ENCODE measurements around the gene GDE1.

Gene GDE1

DNA sequence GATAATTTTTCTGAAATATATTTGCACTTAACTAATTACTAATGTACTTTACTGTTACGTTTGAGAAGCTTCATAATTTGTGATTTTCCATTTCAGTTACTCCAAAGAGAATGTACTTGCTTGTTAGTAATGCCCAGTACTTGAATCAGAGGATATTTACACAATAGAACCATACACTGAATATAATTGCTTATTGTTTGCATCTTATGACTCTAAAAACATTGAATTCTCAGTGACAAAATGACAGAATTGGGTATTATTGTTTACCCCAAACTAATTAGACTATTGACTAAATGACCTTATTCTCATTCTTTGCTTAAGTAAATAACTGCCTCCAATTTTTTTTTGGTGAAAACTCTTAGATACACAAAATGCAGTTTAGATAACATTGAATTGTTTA, 10.7 kb upstream of the GDE1 start:
- DNase-seq, result no peak
- ATAC-seq, result no peak
- no peak overlapping the region for H3K4me3 Mint-ChIP-seq
- no peak overlapping the region for H3K27ac Mint-ChIP-seq
- H3K27me3 Mint-ChIP-seq, result no peaks in the 10 kb centered on the region
- no peaks in the 10 kb centered on the region for H3K9me3 Mint-ChIP-seq
- no peaks in the 10 kb centered on the region for H3K4me1 Mint-ChIP-seq

DNA sequence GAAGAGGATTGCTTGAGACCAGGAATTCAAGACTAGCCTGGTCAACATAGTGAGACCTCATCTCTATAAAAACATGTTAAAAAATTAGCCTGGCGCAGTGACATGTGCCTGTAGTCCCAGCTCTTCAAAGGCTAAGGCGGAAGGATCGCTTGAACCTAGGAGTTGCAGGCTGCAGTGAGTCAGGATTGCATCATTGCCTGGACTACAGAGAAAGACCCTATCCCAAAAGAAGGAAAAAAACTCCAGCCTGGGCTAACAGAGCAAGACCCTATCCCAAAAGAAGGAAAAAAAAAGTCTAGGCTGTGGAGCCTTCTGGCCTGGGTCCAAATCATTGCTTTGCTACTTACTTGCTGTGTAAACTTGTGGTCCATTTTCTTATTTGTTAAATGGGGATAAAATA, 6.8 kb upstream of the GDE1 start:
- Mint-ChIP-seq H3K27me3 (no peaks in the 10 kb centered on the region), H3K4me1 (peaks cover 18% of the 10 kb centered on the region), H3K9me3 (no peaks in the 10 kb centered on the region), H3K27ac (no peak overlapping the region), H3K4me3 (no peak overlapping the region)
- ATAC-seq, result no peak
- DNase-seq, result no peak

DNA sequence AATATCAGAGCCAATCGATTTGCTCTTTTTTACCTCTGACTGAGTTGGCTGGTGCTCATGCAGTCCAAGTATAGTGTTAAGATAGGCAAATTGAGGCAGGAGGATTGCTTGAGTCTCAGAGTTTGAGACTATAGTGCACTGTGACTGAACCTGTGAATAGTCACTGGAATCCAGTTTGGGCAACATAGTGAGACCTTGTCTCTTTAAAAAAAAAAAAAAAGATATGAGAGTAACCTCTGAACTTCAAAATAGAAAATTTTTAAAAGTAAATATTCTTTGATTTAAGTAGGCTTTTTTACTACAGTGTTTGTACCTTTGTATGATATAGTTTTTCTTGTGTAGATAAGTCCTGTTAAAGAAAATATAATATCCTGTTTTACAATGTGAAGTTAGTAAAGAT, 5.3 kb upstream of the GDE1 start:
- Mint-ChIP-seq H3K4me3 (no peak overlapping the region), H3K4me1 (peaks cover 24% of the 10 kb centered on the region), H3K9me3 (no peaks in the 10 kb centered on the region), H3K27me3 (no peaks in the 10 kb centered on the region), H3K27ac (no peak overlapping the region)
- no peak for DNase-seq
- ATAC-seq, result no peak

DNA sequence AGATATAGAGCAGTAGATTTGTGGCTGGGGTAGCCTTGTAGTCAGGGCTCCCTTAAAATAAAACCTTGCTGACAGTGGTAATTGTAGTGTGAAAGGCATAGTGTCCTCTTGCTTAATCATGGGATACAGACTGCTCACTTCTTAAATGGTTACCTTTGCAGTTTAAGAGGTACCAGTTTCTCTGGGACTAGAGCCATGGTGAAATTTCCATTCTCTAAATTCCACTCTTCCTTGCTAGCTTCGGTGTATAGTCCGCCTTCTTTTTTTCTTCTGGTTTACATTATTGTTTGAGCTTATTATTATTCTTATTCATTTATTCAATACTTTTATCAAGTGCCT, 3.5 kb upstream of the GDE1 start:
- peak overlapping the region; percentile 89 to 99 for H3K4me3 Mint-ChIP-seq
- no peaks in the 10 kb centered on the region for H3K9me3 Mint-ChIP-seq
- no peaks in the 10 kb centered on the region for H3K27me3 Mint-ChIP-seq
- peaks cover 32% of the 10 kb centered on the region for H3K4me1 Mint-ChIP-seq
- H3K27ac Mint-ChIP-seq, result peak overlapping the region in 1 of 2 donors; percentile 15
- DNase-seq, result no peak
- no peak for ATAC-seq

DNA sequence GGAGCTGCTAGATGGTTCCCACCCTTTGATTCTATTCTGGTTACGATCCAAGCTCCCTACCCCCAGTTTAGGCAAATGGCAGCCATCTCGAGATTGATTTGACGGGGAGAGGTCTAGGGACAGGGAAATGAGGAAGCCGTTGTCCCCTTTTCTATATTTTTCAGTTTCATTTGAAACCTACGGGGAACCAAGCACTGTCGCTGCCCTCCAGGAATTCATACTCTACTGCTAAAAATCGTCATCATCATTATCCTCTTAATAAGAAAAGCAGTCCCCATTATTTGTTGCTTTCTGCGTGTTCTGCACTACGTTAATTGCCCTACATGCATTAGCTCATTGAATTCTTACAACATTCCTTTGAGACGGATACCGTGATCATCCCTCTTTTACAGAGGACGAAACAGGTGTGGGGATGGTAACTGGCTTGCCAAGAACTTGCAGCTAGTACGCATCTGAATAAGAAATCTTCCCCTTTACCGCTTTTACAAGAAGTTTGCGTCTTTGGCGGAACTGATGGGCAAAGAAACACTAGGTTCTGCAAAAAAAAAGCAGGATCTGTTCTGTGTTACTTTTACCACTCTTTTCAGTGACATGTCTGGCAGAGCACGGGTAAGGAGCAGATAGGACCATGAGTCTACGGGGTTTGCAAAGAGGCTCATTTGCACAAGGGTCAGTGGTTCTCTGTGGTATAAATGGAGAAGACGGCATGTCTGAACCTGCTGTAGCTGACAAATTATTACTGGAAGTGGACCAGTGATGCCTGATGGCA, 2.9 kb upstream of the GDE1 start:
- Mint-ChIP-seq H3K27me3 (no peaks in the 10 kb centered on the region), H3K4me1 (peaks cover 37% of the 10 kb centered on the region), H3K4me3 (peak overlapping the region; percentile 89 to 99), H3K9me3 (no peaks in the 10 kb centered on the region), H3K27ac (peak overlapping the region; percentile 89 to 96)
- ATAC-seq, result no peak
- peak in 1 of 2 donors; percentile 3 for DNase-seq

DNA sequence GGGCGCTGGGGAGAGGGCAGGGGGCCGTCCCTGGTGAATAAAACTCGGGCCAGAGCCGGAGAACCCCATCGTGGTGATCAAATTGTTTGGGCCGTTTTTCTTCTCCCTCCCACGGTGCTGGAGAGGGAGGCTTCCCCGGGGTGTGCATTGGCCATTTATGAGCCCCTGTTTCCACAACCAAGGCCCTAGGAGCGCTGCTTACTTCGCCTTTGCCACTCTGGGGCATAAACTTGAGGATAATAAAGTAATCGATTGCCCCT, 2.4 kb upstream of the GDE1 start:
- ATAC-seq, result peak; percentile 1
- no peaks in the 10 kb centered on the region for H3K27me3 Mint-ChIP-seq
- H3K27ac Mint-ChIP-seq, result peak overlapping the region; percentile 89 to 96
- no peak for DNase-seq
- H3K4me1 Mint-ChIP-seq, result peaks cover 38% of the 10 kb centered on the region
- no peaks in the 10 kb centered on the region for H3K9me3 Mint-ChIP-seq
- peak overlapping the region; percentile 89 to 99 for H3K4me3 Mint-ChIP-seq

DNA sequence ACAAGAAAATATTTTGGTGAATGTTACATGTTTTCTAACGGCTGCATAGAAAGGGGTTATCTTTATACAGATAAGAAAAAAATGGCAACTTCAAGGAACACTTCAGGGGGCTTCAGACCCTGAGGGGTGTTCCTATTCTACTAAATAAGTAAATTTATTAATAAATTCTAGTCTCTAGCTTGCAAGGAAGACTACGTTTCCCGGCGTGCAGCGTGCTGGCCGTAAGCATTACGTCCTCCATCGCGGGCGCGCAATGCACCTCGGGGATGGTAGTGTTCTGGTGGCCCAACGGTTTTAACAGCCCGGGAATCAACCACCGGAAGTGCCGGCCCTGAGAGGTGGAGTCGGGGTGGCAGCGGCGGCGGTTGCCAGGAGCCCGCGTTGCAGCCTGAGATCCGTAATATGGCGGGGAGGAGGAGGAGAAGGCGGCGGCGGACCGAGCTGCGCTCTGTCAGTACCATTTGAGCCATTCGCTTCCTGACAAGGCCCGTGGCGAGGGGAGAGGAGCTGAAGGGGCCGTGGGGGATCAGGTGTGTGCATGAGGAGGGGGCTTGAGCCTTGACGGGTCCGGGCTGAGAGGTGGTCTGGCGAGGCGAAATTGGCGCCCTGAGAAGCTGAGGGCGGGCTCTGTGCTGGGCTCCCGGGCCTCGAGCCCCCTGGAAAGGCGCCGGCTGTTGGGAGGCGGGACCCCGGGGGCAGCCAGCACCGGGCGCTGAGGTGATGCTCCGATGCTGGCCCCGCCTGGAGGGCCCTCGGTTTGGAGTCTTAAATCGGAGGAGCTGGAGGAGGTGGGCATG, 1.9 kb upstream of the GDE1 start, which contains the start of gene CCP110:
Gene CCP110, plus strand, starts transcription at position 384 of the 797 bp plus-strand sequence. CDS start 3,940 bp downstream, outside the sequence.
- Mint-ChIP-seq H3K27ac (peak within 1 kb of the TSS; percentile 89 to 96), H3K4me3 (peak within 1 kb of the TSS; percentile 89 to 99), H3K4me1 (peaks cover 41% of the 10 kb centered on the region), H3K27me3 (no peaks in the 10 kb centered on the region), H3K9me3 (no peaks in the 10 kb centered on the region)
- ATAC-seq (peak; percentile 92), DNase-seq (peak; percentile 92 to 95)

DNA sequence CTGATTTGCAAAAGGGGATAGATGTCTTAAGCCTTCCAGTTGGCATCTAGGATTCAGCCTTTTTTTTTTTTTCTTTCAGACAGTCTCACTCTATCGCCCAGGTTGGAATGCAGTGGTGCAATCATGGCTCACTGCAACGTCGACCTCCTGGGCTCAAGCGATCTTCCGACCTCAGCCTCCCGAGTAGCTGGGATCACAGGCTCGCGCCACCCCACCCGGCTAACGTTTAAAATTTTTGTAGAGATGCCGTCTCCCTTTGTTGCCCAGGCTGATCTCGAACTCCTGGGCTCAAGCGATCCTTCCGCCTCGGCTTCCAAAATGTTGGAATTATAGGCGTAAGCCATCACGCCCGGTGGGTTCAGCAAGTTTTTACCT, 1.3 kb upstream of the GDE1 start:
- no peak overlapping the region for H3K27ac Mint-ChIP-seq
- no peaks in the 10 kb centered on the region for H3K9me3 Mint-ChIP-seq
- no peaks in the 10 kb centered on the region for H3K27me3 Mint-ChIP-seq
- H3K4me1 Mint-ChIP-seq, result peaks cover 47% of the 10 kb centered on the region
- H3K4me3 Mint-ChIP-seq, result no peak overlapping the region
- no peak for ATAC-seq
- DNase-seq, result no peak

DNA sequence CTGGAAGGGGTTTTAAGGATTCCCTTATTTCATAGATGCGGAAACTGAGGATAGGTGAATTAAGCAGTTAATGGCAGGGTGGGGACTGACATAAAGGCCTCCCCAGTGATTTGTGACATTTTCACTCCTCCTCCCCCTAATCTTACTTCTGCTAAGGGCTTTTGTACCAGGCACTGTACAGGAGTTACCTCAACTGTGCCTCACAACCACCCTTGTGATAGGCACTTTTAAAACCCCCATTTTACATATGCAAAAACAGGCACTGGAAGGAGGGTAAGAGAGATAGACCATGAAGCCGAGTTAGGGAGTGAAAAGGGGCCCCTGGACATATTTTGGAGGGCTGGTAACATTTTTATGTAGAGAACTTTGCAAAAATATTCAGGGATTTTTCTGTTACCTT, 862 bp upstream of the GDE1 start:
- no peak for ATAC-seq
- Mint-ChIP-seq H3K27me3 (no peaks in the 10 kb centered on the region), H3K4me3 (no peak overlapping the region), H3K4me1 (peaks cover 48% of the 10 kb centered on the region), H3K27ac (no peak overlapping the region), H3K9me3 (no peaks in the 10 kb centered on the region)
- DNase-seq, result no peak

DNA sequence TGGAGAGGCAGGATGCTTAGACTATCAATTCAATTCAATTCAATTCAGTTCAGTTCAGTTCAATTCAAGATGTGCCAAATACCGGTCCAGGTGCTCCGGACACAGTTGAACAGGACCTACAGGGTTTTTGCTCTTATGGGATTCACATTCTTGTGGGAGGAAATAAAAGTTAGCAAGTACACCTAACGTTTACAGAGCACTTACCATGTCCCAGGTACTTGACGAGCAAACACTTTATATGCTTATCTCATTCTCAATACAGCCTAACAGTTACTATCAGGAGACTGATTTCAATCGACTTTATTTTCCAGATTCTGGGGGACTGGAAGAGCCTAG, 467 bp upstream of the GDE1 start:
- ATAC-seq, result no peak
- peaks cover 52% of the 10 kb centered on the region for H3K4me1 Mint-ChIP-seq
- peak overlapping the region in 1 of 2 donors; percentile 96 for H3K27ac Mint-ChIP-seq
- no peaks in the 10 kb centered on the region for H3K9me3 Mint-ChIP-seq
- no peaks in the 10 kb centered on the region for H3K27me3 Mint-ChIP-seq
- H3K4me3 Mint-ChIP-seq, result peak overlapping the region; percentile 92 to 93
- DNase-seq, result no peak

DNA sequence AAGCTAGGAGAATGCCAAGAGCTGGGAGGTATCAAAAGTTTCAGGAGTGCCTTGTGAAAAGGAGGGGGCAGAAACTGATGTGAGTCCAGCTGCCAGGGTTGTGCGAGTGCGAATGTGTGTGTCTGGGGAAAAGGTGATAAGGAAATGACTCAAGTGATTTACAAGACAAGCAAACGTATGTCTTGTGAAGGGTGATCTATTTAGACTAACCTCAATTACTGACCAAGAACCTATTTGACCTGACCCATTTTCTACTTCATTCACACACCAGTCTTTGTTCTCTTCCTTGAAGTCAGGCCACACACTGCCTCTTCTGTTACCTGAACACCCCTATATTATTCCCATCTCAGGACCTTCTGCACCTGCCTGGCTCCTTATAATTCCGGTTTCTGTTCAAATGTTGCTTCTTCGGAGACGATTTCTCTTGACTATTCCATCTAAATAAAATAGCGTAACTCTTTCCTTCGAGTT, 1.0 kb downstream of the GDE1 start:
- no peak for ATAC-seq
- DNase-seq, result no peak
- Mint-ChIP-seq H3K27ac (peak overlapping the region; percentile 92 to 96), H3K9me3 (no peaks in the 10 kb centered on the region), H3K4me1 (peaks cover 54% of the 10 kb centered on the region), H3K4me3 (peak overlapping the region; percentile 92 to 93), H3K27me3 (no peaks in the 10 kb centered on the region)

DNA sequence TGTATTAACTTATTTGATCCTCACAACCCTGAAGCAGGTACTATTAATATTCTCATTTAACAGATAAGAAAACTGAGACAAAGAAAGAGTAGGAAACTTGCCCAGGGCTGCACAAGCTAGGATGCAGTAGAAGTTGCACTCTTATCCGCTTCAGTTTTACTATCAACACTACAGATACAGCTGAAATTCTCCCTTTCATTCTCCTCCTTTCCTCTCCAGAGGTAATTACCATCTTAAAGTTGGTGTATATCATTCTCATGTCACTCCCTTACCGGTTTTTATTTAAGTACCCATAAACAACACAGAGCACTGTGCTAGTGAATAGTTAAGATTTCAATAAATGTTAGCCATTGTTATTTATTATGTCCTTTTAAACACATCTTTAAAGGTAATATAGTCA, 3.5 kb downstream of the GDE1 start:
- Mint-ChIP-seq H3K27me3 (no peaks in the 10 kb centered on the region), H3K4me1 (peaks cover 47% of the 10 kb centered on the region), H3K27ac (no peak overlapping the region), H3K4me3 (no peak overlapping the region), H3K9me3 (no peaks in the 10 kb centered on the region)
- ATAC-seq (no peak), DNase-seq (no peak)

DNA sequence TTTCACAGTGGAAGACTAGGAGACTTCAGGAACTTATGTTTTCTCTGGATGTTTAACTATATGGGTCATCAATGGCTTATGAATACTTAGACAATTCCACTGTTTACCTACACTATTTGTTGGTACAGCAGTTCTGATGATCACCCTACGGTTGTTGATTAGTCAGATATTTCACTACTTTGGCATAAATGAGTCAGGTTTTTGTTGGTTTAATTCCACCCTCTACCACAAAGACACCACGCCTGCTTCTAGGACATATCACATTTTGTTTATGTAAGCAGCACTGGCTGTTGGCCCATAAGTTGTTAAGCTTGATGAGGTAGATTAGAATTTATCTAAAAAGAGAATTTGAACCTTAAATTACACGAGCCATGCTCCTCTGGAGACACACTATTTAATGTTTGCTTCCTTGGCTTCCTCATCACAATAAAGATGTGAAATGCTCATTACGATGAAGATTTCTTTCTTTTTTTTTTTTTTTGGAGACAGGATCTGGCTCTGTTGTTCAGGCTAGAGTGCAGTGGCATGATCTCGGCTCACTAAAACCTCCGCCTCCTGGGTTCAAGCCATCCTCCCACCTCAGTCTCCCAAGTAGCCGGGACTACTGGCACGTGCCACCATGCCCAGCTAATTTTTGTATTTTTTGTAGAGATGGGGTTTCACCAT, 4.3 kb downstream of the GDE1 start:
- H3K4me3 Mint-ChIP-seq, result no peak overlapping the region
- no peak for DNase-seq
- peak overlapping the region in 1 of 2 donors; percentile 55 for H3K27ac Mint-ChIP-seq
- no peaks in the 10 kb centered on the region for H3K9me3 Mint-ChIP-seq
- peaks cover 45% of the 10 kb centered on the region for H3K4me1 Mint-ChIP-seq
- peak; percentile 29 for ATAC-seq
- H3K27me3 Mint-ChIP-seq, result no peaks in the 10 kb centered on the region

DNA sequence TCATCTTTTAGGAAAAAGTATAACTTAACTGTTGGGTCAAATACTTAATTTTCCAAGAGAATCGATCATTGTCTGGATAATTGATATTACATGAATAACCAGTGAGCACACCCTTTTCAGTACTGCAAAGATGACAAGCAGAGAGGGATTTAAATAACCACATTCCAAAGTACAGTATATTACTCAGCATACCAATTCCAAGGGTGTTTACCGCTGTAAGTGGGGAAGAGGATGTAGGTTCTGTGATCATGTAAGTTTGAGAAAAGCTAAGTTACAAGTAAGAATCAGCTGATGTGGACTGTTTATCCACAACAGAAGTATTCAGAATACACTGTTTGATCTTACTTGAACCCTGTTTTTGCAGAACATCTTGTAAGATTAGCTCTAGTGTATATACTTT, 6.1 kb downstream of the GDE1 start:
- H3K27ac Mint-ChIP-seq, result no peak overlapping the region
- no peak for ATAC-seq

DNA sequence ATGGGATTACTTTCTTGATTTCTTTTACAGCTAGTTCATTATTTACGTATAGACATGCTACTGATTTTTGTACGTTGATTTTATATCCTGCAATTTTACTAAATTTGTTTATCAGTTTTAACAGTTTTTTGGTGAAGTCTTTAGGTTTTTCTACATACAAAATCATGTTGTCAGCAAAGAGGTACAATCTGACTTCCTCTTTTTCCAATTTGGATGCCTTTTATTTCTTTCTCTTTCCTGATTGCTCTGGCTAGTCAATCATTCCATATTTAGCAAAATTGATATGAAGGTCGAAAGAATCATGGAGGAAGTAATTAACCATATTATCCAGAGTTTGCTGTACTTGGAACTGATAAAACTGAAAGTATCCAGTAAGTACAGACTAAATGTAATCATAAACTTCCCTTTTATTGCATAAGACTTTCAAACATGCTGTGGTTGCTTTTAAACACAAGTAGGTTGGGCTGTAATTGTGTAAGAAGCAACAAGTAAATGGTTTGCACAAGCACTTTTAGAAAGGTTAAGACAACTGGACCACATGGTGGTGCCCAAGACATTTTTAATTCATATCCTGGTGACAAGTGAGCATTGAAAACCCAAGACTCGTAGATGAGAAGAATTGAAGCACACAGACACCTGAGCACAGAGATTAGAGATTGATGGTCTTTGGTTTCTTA, 8.4 kb downstream of the GDE1 start:
- Mint-ChIP-seq H3K4me3 (no peak overlapping the region), H3K27me3 (no peaks in the 10 kb centered on the region), H3K27ac (no peak overlapping the region), H3K4me1 (peaks cover 22% of the 10 kb centered on the region), H3K9me3 (no peaks in the 10 kb centered on the region)
- no peak for ATAC-seq
- DNase-seq, result no peak

More for the DNA sequence above, 6.1 kb downstream of the GDE1 start:
- Mint-ChIP-seq H3K9me3 (no peaks in the 10 kb centered on the region), H3K4me1 (peaks cover 38% of the 10 kb centered on the region), H3K27me3 (no peaks in the 10 kb centered on the region), H3K4me3 (no peak overlapping the region)
- DNase-seq, result no peak

DNA sequence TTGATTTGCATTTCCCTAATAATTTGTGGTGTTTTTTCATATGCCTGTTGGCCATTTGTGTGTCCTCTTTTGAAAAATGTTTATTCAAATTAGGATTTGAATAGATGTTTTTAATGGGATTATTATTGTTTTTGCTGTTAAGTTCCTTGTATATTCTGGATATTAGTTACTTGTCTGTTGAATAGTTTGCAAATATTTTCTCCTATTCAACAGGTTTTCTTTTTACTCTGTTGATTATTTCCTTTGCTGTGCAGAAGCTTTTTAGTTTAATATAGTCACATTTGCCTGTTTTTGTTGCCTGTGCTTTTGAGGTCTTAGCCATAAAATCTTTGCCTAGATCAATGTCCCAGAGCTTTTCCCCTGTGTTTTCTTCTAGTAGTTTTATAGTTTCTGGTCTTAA, 9.6 kb downstream of the GDE1 start:
- ATAC-seq (no peak), DNase-seq (no peak)
- H3K27ac Mint-ChIP-seq, result no peak overlapping the region
- peaks cover 13% of the 10 kb centered on the region for H3K4me1 Mint-ChIP-seq
- H3K27me3 Mint-ChIP-seq, result no peaks in the 10 kb centered on the region
- no peak overlapping the region for H3K4me3 Mint-ChIP-seq
- no peaks in the 10 kb centered on the region for H3K9me3 Mint-ChIP-seq

Data from stimulated activated naive CD8-positive, alpha-beta T cell treated with anti-CD3 and anti-CD28 coated beads, Interleukin-15, amount 100 ng/mL, for 72 hours (primary cell).